ENCODE data around the gene SLC6A6. TPM values are rescaled to one million over a fixed set of nuclear protein-coding genes. Genes with fewer than 3 reads are reported as not detected.
"Not testable (repeated sequence)": the region's sequence is repeated elsewhere in the genome, so short reads cannot be mapped to it uniquely, and the experiment has no call there.

Gene SLC6A6
- total RNA-seq, 1 donor from 2014 or later, result 3.8 TPM

- no peak for TF ChIP-seq CTCF (IDR thresholded peaks at IDR 0.05; ENCODE audit: insufficient read depth, low read length, poor library complexity, severe bottlenecking)
- Histone ChIP-seq H3K27me3 (ENCODE audit: control insufficient read depth, insufficient read depth, low read length) (peaks cover 20% of the 10 kb centered on the region), H3K4me3 (ENCODE audit: low read depth, low read length) (no peak overlapping the region), H3K36me3 (ENCODE audit: control insufficient read depth, insufficient read depth, low read length) (no peaks in the 10 kb centered on the region)
- no peak for DNase-seq (ENCODE audit: low read depth)
These were observed 111.3 kb downstream of the SLC6A6 start for GRCh38 chr3:14513566-14514322.

GRCh38 chr3:14514323-14514720 lies 111.9 kb downstream of the SLC6A6 start:
- TF ChIP-seq CTCF (IDR thresholded peaks at IDR 0.05; ENCODE audit: insufficient read depth, low read length, poor library complexity, severe bottlenecking), result no peak
- peaks cover 22% of the 10 kb centered on the region for H3K27me3 ChIP-seq (ENCODE audit: control insufficient read depth, insufficient read depth, low read length)
- DNase-seq (ENCODE audit: low read depth), result no peak
- H3K4me3 ChIP-seq (ENCODE audit: low read depth, low read length), result no peak overlapping the region
- no peaks in the 10 kb centered on the region for H3K36me3 ChIP-seq (ENCODE audit: control insufficient read depth, insufficient read depth, low read length)

GRCh38 chr3:14515526-14515925 lies 113.1 kb downstream of the SLC6A6 start:
- not testable (repeated sequence) for DNase-seq (ENCODE audit: low read depth); H3K4me3 ChIP-seq (ENCODE audit: low read depth, low read length); H3K36me3 ChIP-seq (ENCODE audit: control insufficient read depth, insufficient read depth, low read length)
- peaks cover 19% of the 10 kb centered on the region for H3K27me3 ChIP-seq (ENCODE audit: control insufficient read depth, insufficient read depth, low read length)

GRCh38 chr3:14516738-14517345 lies 114.4 kb downstream of the SLC6A6 start:
- peaks cover 19% of the 10 kb centered on the region for H3K27me3 ChIP-seq (ENCODE audit: control insufficient read depth, insufficient read depth, low read length)
- no peak for TF ChIP-seq CTCF (IDR thresholded peaks at IDR 0.05; ENCODE audit: insufficient read depth, low read length, poor library complexity, severe bottlenecking)
- DNase-seq (ENCODE audit: low read depth), result no peak
- H3K36me3 ChIP-seq (ENCODE audit: control insufficient read depth, insufficient read depth, low read length), result no peaks in the 10 kb centered on the region
- no peak overlapping the region for H3K4me3 ChIP-seq (ENCODE audit: low read depth, low read length)

- no peak overlapping the region for H3K4me3 ChIP-seq (ENCODE audit: low read depth, low read length)
- no peak for DNase-seq (ENCODE audit: low read depth)
- no peaks in the 10 kb centered on the region for H3K36me3 ChIP-seq (ENCODE audit: control insufficient read depth, insufficient read depth, low read length)
- no peak for TF ChIP-seq CTCF (IDR thresholded peaks at IDR 0.05; ENCODE audit: insufficient read depth, low read length, poor library complexity, severe bottlenecking)
- peaks cover 22% of the 10 kb centered on the region for H3K27me3 ChIP-seq (ENCODE audit: control insufficient read depth, insufficient read depth, low read length)
These were observed 115.4 kb downstream of the SLC6A6 start for GRCh38 chr3:14517601-14518431.

GRCh38 chr3:14518432-14518802 lies 116.0 kb downstream of the SLC6A6 start:
- no peak for TF ChIP-seq CTCF (IDR thresholded peaks at IDR 0.05; ENCODE audit: insufficient read depth, low read length, poor library complexity, severe bottlenecking)
- H3K36me3 ChIP-seq (ENCODE audit: control insufficient read depth, insufficient read depth, low read length), result no peaks in the 10 kb centered on the region
- DNase-seq (ENCODE audit: low read depth), result no peak
- no peak overlapping the region for H3K4me3 ChIP-seq (ENCODE audit: low read depth, low read length)
- peaks cover 18% of the 10 kb centered on the region for H3K27me3 ChIP-seq (ENCODE audit: control insufficient read depth, insufficient read depth, low read length)
